Stimulated activated CD8-positive, alpha-beta memory T cell treated with anti-CD3 and anti-CD28 coated beads, Interleukin-4, amount 100 ng/mL, for 1 hour (primary cell): ENCODE results near the gene WDR20.
"Not testable (repeated sequence)": the region's sequence is repeated elsewhere in the genome, so short reads cannot be mapped to it uniquely, and the experiment has no call there.

ENCODE experiments used
- DNase-seq, 2 donors: peaks; one replicate each; pipeline ENCODE4 v3.0.0-alpha.2; 2020; ENCODE audit warnings: low read depth in 2 of 2, low spot score in 1 of 2

Gene WDR20

DNA sequence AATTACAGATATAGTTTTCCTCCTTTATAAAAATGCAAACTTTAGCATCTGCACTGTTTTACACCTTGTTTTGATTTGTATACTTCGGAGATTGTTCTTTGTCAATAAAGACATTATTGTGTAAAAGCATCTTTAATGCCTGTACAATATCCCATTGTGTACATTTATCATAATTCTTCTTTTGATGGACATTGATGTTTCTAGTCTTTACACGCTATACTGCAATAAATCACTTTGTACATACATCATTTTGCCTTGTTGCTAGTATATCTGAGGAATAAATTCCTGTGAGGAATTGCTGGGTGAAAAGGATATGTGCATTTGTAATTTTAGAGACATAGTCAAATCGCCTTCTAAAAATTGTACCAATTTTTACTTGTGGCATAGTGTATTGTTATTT lies 30.4 kb downstream of the WDR20 start:
- DNase-seq, result no peak

DNA sequence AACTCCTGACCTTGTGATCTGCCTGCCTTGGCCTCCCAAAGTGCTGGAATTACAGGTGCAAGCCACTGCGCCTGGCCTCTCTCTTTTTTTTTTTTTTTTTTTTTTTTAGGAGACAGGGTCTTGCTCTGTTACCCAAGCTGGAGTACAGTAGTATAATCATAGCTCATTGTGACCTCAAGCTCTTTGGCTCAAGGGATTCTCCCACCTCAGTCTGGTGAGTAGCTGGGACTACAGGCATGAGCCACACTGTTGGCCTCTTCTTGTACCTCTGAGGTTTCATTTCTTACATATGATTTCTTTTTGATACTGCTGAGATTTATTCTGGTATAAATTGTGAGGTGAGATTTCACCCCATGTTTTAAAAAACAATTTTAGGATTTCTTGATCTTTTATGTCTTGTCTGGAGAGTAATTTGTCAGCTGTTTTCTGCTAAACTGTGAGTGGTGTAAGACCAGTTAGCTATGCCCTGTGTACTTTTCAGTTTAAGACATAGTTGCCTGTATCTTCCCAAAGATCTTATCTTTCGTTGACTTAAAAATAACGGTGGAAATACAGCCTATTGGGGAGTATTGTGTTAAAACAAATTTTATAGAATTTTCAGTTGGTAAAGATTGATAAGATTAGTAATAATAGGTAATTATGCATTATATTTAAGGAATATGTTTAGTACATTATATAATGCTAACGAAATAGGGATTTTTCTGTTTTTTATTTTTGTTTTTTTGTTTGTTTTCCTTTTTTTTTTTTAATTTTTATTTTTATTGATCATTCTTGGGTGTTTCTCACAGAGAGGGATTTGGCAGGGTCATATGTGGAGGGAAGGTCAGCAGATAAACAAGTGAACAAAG lies 31.7 kb downstream of the WDR20 start:
- no peak for DNase-seq

GRCh38 chr14:102172021-102172272 lies 32.2 kb downstream of the WDR20 start:
- DNase-seq, result not testable (repeated sequence)

GRCh38 chr14:102172721-102173120 lies 33.0 kb downstream of the WDR20 start:
- not testable (repeated sequence) for DNase-seq

GRCh38 chr14:102177161-102177560 lies 37.5 kb downstream of the WDR20 start:
- no peak for DNase-seq

- DNase-seq, result no peak
Observed at GRCh38 chr14:102178806-102179205, 39.1 kb downstream of the WDR20 start.

- DNase-seq, result no peak
Observed at GRCh38 chr14:102180248-102180998, 40.7 kb downstream of the WDR20 start.

DNA sequence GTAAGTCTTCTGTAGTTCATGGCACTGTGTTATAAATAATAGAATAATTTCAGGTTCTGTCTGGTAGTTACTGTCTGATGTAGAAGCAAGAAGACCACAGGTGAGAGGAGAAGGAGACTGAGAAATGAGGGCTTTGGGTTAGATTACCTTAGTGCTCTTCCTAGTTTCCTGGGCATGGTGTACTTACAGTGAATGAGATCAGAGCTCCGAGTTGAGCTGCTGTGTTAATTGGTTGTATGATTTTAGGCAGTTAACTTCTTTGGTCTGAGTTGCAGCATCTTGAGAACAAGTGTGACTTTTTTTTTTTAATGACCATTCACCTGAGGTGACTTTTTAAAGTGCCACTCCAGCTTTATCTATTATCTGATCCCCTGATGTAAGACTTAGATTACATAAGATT lies 41.5 kb downstream of the WDR20 start:
- DNase-seq, result no peak

DNA sequence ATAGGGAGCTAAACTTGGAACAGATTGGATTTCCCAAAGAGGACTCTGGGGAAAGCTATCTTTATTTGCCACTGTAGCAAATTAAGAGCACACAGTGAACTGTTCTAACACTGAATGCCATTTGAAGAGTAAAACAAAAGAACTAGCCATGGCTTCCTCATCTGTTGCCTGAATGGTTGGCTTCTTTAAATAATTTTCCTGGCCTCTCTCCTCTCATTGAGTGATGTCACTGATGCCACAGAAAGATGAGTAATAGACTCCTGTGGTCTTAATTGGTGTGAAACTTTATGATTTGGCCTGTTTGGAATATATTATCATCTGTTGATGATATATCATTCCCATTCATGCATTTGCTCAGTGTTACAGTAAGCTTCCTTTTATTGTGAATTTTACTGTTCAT lies 42.5 kb downstream of the WDR20 start:
- no peak for DNase-seq

DNA sequence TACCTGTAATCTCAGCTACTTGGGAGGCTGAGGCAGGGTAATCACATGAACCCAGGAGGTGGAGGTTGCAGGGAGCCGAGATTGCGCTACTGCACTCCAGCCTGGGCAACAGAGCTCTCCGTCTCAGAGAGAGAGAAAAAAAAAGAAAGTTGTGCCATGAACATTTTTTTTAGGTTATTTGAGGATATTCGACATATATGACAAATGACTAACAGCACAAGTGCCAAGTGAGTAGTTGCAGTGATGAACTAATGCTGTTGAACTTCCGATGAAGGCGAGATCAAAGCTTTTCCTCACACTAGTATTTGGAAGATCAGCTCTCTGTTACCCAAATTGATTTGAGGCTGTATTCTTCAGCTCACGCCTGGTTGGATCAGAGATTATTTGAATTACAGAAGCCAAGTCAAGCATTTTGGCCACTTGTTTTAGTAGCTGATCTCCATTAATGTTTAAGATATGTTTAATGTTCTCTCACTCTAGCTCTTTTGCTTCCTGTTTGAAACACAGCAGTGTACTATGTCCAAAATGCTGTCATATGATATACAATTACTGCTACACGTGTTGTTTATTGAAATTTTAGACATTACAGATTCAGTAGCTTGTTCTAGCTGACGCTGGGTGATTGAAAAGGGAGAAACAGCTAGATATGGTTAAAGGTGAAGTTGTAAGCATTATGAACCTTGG lies 43.4 kb downstream of the WDR20 start:
- DNase-seq, result no peak

- DNase-seq, result no peak
Observed at GRCh38 chr14:102183886-102184285, 44.2 kb downstream of the WDR20 start.

GRCh38 chr14:102184316-102185035 lies 44.8 kb downstream of the WDR20 start:
- no peak for DNase-seq

DNA sequence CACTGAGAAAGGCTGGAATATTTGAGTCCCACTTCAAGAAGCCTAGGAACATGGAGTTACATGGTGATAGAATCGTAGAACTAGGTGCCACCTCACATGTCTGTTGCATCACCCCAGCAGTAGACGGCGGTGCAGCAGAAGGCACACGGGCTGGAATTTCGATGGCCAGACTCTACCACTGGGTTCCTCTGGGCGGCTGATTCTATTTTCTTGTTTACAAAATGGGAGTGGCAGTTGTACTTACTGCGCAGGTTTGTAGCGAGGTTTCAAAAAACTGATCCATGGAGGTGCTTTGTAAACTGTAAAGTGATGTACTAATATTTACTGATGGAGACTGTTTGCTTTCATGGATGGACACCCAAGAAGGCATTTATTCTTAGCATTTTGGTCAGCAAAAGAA lies 45.7 kb downstream of the WDR20 start:
- no peak for DNase-seq

DNA sequence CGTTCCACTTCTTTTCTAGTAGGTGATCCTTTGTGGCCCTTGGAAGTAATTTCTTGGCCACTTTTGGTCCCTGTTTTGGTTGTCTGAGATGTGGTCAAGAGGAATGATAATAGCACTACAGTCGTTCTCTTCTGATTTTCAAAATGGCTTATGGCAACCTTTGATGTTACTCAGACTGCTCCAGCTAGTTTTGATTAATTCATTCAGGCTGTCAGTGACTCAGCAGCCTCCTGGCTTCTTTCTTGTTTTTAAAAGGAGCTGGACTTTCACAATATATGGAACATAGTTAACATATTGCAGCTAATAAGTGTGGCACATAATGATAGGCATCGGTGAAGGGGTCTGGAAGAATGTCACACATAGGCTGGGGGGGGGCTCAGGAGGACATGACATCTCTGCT lies 47.3 kb downstream of the WDR20 start:
- no peak for DNase-seq

- no peak for DNase-seq
Observed at GRCh38 chr14:102187568-102188001, 47.9 kb downstream of the WDR20 start.

DNA sequence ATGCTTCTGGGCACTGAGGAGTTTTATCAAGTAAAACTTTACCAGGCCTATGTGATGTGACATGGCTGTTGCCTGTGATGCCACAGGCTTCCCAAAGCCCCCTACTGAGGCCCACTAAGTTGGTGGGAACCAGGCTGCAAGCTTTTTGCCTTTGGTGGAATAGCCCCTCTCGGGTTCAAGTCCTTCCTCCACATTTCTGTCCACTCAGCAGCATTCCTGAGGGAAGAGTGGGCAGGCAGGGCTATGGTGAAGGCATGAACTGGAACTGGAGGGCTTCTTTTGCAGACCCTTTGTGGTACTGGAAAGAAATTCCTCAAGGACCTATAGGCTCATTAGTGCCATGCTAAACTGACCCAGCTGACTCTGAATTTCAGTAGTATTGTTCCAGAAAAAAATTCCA lies 48.5 kb downstream of the WDR20 start:
- DNase-seq, result no peak

- DNase-seq, result no peak
Observed at GRCh38 chr14:102189874-102190273, 50.2 kb downstream of the WDR20 start.

DNA sequence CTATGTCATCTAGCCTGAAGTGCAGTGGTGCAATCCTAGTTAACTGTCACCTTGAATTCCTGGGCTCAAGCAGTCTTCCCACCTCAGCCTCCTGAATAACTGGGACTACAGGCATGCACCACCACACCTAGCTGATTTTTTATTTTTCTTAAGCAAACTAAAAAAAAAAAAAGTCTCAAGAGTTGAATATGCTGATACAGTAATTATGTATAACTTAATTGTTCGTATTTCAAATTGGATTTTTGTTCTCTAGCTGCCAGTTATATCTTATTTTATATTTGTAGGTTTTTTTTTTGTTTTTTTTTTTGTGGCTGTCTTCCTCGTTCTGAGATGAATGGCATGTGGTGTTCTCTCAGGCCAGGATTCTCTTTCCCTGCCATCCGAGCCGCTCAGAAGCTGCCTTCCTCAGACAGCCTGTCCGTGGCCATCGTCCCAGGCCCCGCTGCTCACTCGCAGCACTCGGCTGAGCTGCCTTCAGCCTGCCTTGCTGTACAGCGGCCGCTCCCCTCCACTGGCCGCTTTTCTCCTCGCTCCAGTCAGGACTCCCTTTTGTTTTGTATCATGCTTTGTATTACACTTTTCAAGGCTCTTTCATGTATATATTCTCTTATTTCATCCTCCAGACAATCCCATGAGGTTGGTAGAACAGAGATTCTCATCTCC lies 53.3 kb downstream of the WDR20 start:
- no peak for DNase-seq

- no peak for DNase-seq
Observed at GRCh38 chr14:102194856-102195255, 55.2 kb downstream of the WDR20 start.

DNA sequence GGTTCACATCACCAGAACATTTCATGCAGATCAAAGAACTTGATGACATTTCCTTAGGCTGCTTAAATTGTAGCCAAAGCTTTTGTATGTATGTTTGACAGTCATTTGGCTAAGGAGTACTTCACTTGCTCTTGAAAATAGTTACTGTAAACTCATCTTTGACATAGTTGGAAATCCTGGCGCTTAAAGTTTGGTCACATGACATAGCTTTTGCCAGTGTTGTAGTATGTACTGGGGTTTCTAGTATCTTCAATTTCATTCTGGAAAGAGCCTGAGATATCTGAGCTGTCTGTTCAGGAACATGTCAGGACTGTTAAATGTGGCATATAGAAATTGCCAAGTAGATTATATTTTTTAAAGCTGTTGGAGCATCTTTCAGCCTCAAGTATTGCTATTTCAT lies 55.7 kb downstream of the WDR20 start:
- DNase-seq, result no peak
